ENCODE results near the gene CEP112. TPM values are rescaled to one million over a fixed set of nuclear protein-coding genes. Genes with fewer than 3 reads are reported as not detected.

CEP112 gene
- total RNA-seq, 1 donor from 2014 or later: 24.5 TPM

GRCh38 chr17:66175892-66176291 is 16.0 kb downstream of the CEP112 start:
- no peaks in the 10 kb centered on the region for H3K9me3 Mint-ChIP-seq
- H3K27ac Mint-ChIP-seq (ENCODE audit: unreplicated experiment): no peak overlapping the region
- no peak for DNase-seq (ENCODE audit: low read depth, low spot score)
- H3K4me1 Mint-ChIP-seq: peaks cover 13% of the 10 kb centered on the region
- H3K36me3 Mint-ChIP-seq (ENCODE audit: low read depth): peaks cover 26% of the 10 kb centered on the region
- H3K4me3 Mint-ChIP-seq: no peak overlapping the region
- TF ChIP-seq CTCF (conservative IDR thresholded peaks at IDR 0.05): no peak
- H3K27me3 Mint-ChIP-seq (ENCODE audit: low read depth): no peaks in the 10 kb centered on the region

GRCh38 chr17:66172691-66173223 is 19.2 kb downstream of the CEP112 start:
- no peaks in the 10 kb centered on the region for H3K9me3 Mint-ChIP-seq
- no peak overlapping the region for H3K27ac Mint-ChIP-seq (ENCODE audit: unreplicated experiment)
- no peak for DNase-seq (ENCODE audit: low read depth, low spot score)
- TF ChIP-seq CTCF (conservative IDR thresholded peaks at IDR 0.05): no peak
- H3K27me3 Mint-ChIP-seq (ENCODE audit: low read depth): no peaks in the 10 kb centered on the region
- peaks cover 7% of the 10 kb centered on the region for H3K36me3 Mint-ChIP-seq (ENCODE audit: low read depth)
- no peak overlapping the region for H3K4me3 Mint-ChIP-seq
- H3K4me1 Mint-ChIP-seq: peaks cover 13% of the 10 kb centered on the region

GRCh38 chr17:66172144-66172543 is 19.8 kb downstream of the CEP112 start:
- no peak for DNase-seq (ENCODE audit: low read depth, low spot score)
- H3K36me3 Mint-ChIP-seq (ENCODE audit: low read depth): peaks cover 5% of the 10 kb centered on the region
- H3K9me3 Mint-ChIP-seq: no peaks in the 10 kb centered on the region
- H3K4me3 Mint-ChIP-seq: no peak overlapping the region
- H3K4me1 Mint-ChIP-seq: peaks cover 13% of the 10 kb centered on the region
- H3K27me3 Mint-ChIP-seq (ENCODE audit: low read depth): no peaks in the 10 kb centered on the region
- H3K27ac Mint-ChIP-seq (ENCODE audit: unreplicated experiment): no peak overlapping the region
- TF ChIP-seq CTCF (conservative IDR thresholded peaks at IDR 0.05): no peak

GRCh38 chr17:66171692-66172091 is 20.2 kb downstream of the CEP112 start:
- Mint-ChIP-seq H3K4me3 (no peak overlapping the region), H3K36me3 (ENCODE audit: low read depth) (peaks cover 5% of the 10 kb centered on the region), H3K27me3 (ENCODE audit: low read depth) (no peaks in the 10 kb centered on the region), H3K9me3 (no peaks in the 10 kb centered on the region), H3K27ac (ENCODE audit: unreplicated experiment) (no peak overlapping the region), H3K4me1 (peaks cover 13% of the 10 kb centered on the region)
- TF ChIP-seq CTCF (conservative IDR thresholded peaks at IDR 0.05): no peak
- no peak for DNase-seq (ENCODE audit: low read depth, low spot score)

- Mint-ChIP-seq H3K9me3 (no peaks in the 10 kb centered on the region), H3K4me3 (no peak overlapping the region), H3K36me3 (ENCODE audit: low read depth) (peaks cover 5% of the 10 kb centered on the region), H3K27me3 (ENCODE audit: low read depth) (no peaks in the 10 kb centered on the region), H3K4me1 (peaks cover 13% of the 10 kb centered on the region), H3K27ac (ENCODE audit: unreplicated experiment) (no peak overlapping the region)
- no peak for TF ChIP-seq CTCF (conservative IDR thresholded peaks at IDR 0.05)
- DNase-seq (ENCODE audit: low read depth, low spot score): no peak
Observed at GRCh38 chr17:66171172-66171571, 20.8 kb downstream of the CEP112 start.

Data from neural crest cell (in vitro differentiated cells).